H1 (cell line): ENCODE results near the gene RNASEH2A. TPM values are rescaled to one million over a fixed set of nuclear protein-coding genes. Genes with fewer than 3 reads are reported as not detected.

Source experiments
- CEBPB ChIP-seq: IDR thresholded peaks from 2 replicates; pipeline ENCODE4 v1.6.1; 2012; ENCODE audit warnings: low read depth, low read length
- FOSL1 ChIP-seq: IDR thresholded peaks from 2 replicates; pipeline ENCODE4 v1.6.1; 2011; ENCODE audit warnings: mild to moderate bottlenecking, low read depth, low read length, moderate library complexity; ENCODE audit not compliant: insufficient read depth
- HDAC2 ChIP-seq, 2 experiments: fragments of 300-600 bp in 1 of 2; sonication (generic) in 1 of 2; IDR thresholded peaks; 2 replicates each; pipeline ENCODE4 v1.6.1; 2011 to 2012; ENCODE audit warnings: low read depth in 2 of 2, low read length in 2 of 2, mild to moderate bottlenecking in 2 of 2, moderate library complexity in 2 of 2, borderline replicate concordance in 1 of 2, inconsistent platforms in 1 of 2
- NRF1 ChIP-seq: IDR thresholded peaks from 2 replicates; pipeline ENCODE4 v1.6.1; 2011; ENCODE audit warnings: mild to moderate bottlenecking, low read depth, low read length, improper control_type of control experiment
- TAF1 ChIP-seq: IDR thresholded peaks from 2 replicates; pipeline ENCODE4 v1.6.1; 2011; ENCODE audit warnings: mild to moderate bottlenecking, low read depth, low read length
- TAF7 ChIP-seq: optimal IDR thresholded peaks from 2 replicates; pipeline ENCODE3; 2011; ENCODE audit warnings: low read depth, mild to moderate bottlenecking, inconsistent platforms, low read length, moderate library complexity, borderline replicate concordance
- TBP ChIP-seq: IDR thresholded peaks from 2 replicates; pipeline ENCODE4 v1.6.1; 2011; ENCODE audit warnings: low read depth, low read length, improper control_type of control experiment
- TEAD4 ChIP-seq: IDR thresholded peaks from 2 replicates; pipeline ENCODE4 v1.6.1; 2012; ENCODE audit warnings: low read depth, low read length, inconsistent platforms, mixed read lengths
- polyA plus RNA-seq, 7 experiments: library from polyadenylated mRNA; depleted of rRNA in 3 of 7; stranded (reverse) in 5 of 7; unstranded in 2 of 7; fragments of >200 nt in 5 of 7; fragments of 200-250 nt in 2 of 7; gene quantifications; 1 replicate in 5 of 7; 2 replicates in 1 of 7; 4 replicates in 1 of 7; pipeline versions ENCODE4 v1.2.1 to v1.2.3, GENCODE V29; 2011 to 2013; ENCODE audit warnings: missing spikeins in 2 of 7, mixed read lengths in 2 of 7
- total RNA-seq: library from RNA; stranded (reverse); fragmentation: NEBNext Ultra II Directional; extraction: Animal tissue kit (Norgen Biotek cat#: 25700); gene quantifications from 2 replicates; pipeline ENCODE4 v1.2.1, GENCODE V29; 2021
- TF ChIP-seq, protein P1 (sequence below): fragments of 300-600 bp; sonication (generic); IDR thresholded peaks from 2 replicates; pipeline ENCODE4 v1.7.1; 2012; ENCODE audit warnings: low read length, moderate library complexity, mild to moderate bottlenecking, inconsistent platforms; ENCODE audit not compliant: insufficient replicate concordance

Gene RNASEH2A
- total and polyA plus RNA-seq, 2 of the 8 experiments (the other 6 are each of a cell fraction or from before 2014, with no cell fraction given) = 67.5 to 120 TPM

GRCh38 chr19:12796146-12797071 lies 10.0 kb upstream of the RNASEH2A start (continued):
- TF ChIP-seq HDAC2 (IDR thresholded peaks at IDR 0.05; ENCODE audit: borderline replicate concordance in 1 of 2, low read depth in 2 of 2, low read length in 2 of 2) = no peak
- TF ChIP-seq TBP = peak; percentile 32; the same call in 1 of the 2 replicates
- no peak for TF ChIP-seq NRF1
- TF ChIP-seq TAF1 = no peak
- no peak for TF ChIP-seq TAF7
- TF ChIP-seq, protein P1, sequence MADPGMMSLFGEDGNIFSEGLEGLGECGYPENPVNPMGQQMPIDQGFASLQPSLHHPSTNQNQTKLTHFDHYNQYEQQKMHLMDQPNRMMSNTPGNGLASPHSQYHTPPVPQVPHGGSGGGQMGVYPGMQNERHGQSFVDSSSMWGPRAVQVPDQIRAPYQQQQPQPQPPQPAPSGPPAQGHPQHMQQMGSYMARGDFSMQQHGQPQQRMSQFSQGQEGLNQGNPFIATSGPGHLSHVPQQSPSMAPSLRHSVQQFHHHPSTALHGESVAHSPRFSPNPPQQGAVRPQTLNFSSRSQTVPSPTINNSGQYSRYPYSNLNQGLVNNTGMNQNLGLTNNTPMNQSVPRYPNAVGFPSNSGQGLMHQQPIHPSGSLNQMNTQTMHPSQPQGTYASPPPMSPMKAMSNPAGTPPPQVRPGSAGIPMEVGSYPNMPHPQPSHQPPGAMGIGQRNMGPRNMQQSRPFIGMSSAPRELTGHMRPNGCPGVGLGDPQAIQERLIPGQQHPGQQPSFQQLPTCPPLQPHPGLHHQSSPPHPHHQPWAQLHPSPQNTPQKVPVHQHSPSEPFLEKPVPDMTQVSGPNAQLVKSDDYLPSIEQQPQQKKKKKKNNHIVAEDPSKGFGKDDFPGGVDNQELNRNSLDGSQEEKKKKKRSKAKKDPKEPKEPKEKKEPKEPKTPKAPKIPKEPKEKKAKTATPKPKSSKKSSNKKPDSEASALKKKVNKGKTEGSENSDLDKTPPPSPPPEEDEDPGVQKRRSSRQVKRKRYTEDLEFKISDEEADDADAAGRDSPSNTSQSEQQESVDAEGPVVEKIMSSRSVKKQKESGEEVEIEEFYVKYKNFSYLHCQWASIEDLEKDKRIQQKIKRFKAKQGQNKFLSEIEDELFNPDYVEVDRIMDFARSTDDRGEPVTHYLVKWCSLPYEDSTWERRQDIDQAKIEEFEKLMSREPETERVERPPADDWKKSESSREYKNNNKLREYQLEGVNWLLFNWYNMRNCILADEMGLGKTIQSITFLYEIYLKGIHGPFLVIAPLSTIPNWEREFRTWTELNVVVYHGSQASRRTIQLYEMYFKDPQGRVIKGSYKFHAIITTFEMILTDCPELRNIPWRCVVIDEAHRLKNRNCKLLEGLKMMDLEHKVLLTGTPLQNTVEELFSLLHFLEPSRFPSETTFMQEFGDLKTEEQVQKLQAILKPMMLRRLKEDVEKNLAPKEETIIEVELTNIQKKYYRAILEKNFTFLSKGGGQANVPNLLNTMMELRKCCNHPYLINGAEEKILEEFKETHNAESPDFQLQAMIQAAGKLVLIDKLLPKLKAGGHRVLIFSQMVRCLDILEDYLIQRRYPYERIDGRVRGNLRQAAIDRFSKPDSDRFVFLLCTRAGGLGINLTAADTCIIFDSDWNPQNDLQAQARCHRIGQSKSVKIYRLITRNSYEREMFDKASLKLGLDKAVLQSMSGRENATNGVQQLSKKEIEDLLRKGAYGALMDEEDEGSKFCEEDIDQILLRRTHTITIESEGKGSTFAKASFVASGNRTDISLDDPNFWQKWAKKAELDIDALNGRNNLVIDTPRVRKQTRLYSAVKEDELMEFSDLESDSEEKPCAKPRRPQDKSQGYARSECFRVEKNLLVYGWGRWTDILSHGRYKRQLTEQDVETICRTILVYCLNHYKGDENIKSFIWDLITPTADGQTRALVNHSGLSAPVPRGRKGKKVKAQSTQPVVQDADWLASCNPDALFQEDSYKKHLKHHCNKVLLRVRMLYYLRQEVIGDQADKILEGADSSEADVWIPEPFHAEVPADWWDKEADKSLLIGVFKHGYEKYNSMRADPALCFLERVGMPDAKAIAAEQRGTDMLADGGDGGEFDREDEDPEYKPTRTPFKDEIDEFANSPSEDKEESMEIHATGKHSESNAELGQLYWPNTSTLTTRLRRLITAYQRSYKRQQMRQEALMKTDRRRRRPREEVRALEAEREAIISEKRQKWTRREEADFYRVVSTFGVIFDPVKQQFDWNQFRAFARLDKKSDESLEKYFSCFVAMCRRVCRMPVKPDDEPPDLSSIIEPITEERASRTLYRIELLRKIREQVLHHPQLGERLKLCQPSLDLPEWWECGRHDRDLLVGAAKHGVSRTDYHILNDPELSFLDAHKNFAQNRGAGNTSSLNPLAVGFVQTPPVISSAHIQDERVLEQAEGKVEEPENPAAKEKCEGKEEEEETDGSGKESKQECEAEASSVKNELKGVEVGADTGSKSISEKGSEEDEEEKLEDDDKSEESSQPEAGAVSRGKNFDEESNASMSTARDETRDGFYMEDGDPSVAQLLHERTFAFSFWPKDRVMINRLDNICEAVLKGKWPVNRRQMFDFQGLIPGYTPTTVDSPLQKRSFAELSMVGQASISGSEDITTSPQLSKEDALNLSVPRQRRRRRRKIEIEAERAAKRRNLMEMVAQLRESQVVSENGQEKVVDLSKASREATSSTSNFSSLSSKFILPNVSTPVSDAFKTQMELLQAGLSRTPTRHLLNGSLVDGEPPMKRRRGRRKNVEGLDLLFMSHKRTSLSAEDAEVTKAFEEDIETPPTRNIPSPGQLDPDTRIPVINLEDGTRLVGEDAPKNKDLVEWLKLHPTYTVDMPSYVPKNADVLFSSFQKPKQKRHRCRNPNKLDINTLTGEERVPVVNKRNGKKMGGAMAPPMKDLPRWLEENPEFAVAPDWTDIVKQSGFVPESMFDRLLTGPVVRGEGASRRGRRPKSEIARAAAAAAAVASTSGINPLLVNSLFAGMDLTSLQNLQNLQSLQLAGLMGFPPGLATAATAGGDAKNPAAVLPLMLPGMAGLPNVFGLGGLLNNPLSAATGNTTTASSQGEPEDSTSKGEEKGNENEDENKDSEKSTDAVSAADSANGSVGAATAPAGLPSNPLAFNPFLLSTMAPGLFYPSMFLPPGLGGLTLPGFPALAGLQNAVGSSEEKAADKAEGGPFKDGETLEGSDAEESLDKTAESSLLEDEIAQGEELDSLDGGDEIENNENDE = no peak
- TF ChIP-seq FOSL1 = no peak
- TF ChIP-seq TEAD4 = 0 out of 2 replicates have a peak, but pooled peaks have one; percentile 32
- TF ChIP-seq CEBPB = peak; percentile 41; the same call in 1 of the 2 replicates
